Measurements from ENCODE around the gene TMEM131L. TPM values are rescaled to one million over a fixed set of nuclear protein-coding genes. Genes with fewer than 3 reads are reported as not detected.

The TMEM131L gene
- total RNA-seq, 1 experiment from 2014 or later, result 14.6 TPM

DNA sequence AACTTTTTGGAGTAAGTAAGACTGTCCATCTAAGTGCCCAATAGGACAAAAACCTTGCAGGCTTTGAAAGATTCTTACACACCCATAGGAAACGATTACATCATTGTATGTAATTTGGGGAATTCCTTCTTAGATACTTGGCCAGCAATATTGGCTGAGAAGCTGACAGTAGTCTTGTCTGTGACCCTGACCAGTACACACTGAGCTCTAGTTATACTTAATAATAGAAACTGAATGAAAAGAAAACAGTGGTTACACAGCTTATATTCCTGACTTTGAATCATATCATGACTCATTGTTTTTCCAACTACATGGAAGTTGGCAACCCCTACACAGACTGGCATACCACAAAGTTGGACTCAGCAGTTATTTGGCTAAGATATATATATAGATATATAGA lies 210.8 kb downstream of the TMEM131L start:
- H2BK12ac ChIP-seq (ENCODE audit: insufficient read length, low read depth, low read length), result no peak overlapping the region
- H3K27ac Mint-ChIP-seq, result no peak overlapping the region
- H4K5ac ChIP-seq (ENCODE audit: insufficient read length, low read depth, low read length), result no peak overlapping the region
- H2BK20ac ChIP-seq (ENCODE audit: low read depth, low read length, poor library complexity, severe bottlenecking), result no peak overlapping the region
- H2AFZ ChIP-seq (ENCODE audit: low read length), result no peak overlapping the region
- H3K4me1 ChIP-seq (ENCODE audit: insufficient read depth, low read length), result no peaks in the 10 kb centered on the region
- H3K36me3 Mint-ChIP-seq (ENCODE audit: insufficient read depth in 1 of 3, low read depth in 3 of 3), result no peaks in the 10 kb centered on the region
- no peak overlapping the region for H3K9ac ChIP-seq (ENCODE audit: extremely low read depth, insufficient read length, low read length)
- no peaks in the 10 kb centered on the region for H4K20me1 ChIP-seq (ENCODE audit: control insufficient read depth, insufficient read depth, insufficient read length)
- H3K4me1 Mint-ChIP-seq, result no peaks in the 10 kb centered on the region
- no peaks in the 10 kb centered on the region for H3K9me3 ChIP-seq (ENCODE audit: control insufficient read depth, low read depth, low read length)
- H3K79me2 ChIP-seq (ENCODE audit: insufficient read depth, low read length), result no peaks in the 10 kb centered on the region
- no peaks in the 10 kb centered on the region; a peak in 2 of 5 replicates for H3K9me3 Mint-ChIP-seq
- DNase-seq, result no peak
- H2BK15ac ChIP-seq (ENCODE audit: low read depth, low read length), result no peak overlapping the region
- H3K14ac ChIP-seq (ENCODE audit: insufficient read depth, low read length), result no peak overlapping the region
- H4K8ac ChIP-seq (replicated peaks; ENCODE audit: insufficient read length, low read depth, low read length), result no peak overlapping the region
- no peak overlapping the region for H3T11ph ChIP-seq (ENCODE audit: low read length)
- H3K27ac ChIP-seq (ENCODE audit: insufficient read length, low read depth, low read length), result no peak overlapping the region
- no peak overlapping the region for H3K4me2 ChIP-seq (ENCODE audit: insufficient read depth, insufficient read length, low read length)
- H3K4me3 Mint-ChIP-seq, result no peak overlapping the region
- no peak overlapping the region for H4K91ac ChIP-seq (ENCODE audit: insufficient read length, low read depth, low read length)
- no peak overlapping the region for H2BK5ac ChIP-seq (ENCODE audit: insufficient read length, low read length)
- H2BK120ac ChIP-seq (ENCODE audit: low read depth, low read length, poor library complexity, severe bottlenecking), result no peak overlapping the region
- no peaks in the 10 kb centered on the region for H3K23me2 ChIP-seq (ENCODE audit: insufficient read length, low read depth, low read length, poor library complexity, severe bottlenecking)
- H3K4ac ChIP-seq (ENCODE audit: low read depth, low read length), result no peak overlapping the region
- H3K27me3 ChIP-seq (ENCODE audit: insufficient read depth, low read length), result no peaks in the 10 kb centered on the region
- H3K79me1 ChIP-seq (ENCODE audit: insufficient read depth, low read depth, low read length, poor library complexity, severe bottlenecking), result no peaks in the 10 kb centered on the region
- peaks cover 29% of the 10 kb centered on the region for H3K27me3 Mint-ChIP-seq (ENCODE audit: low read depth)
- no peak for TF ChIP-seq CTCF (conservative IDR thresholded peaks at IDR 0.05)
- no peak overlapping the region for H3K23ac ChIP-seq (ENCODE audit: insufficient read length, low read depth, low read length)
- no peak overlapping the region for H2AK5ac ChIP-seq (ENCODE audit: insufficient read length, low read length)
- no peak overlapping the region for H3K56ac ChIP-seq (ENCODE audit: insufficient read length, low read depth, low read length)
- WGBS (ENCODE audit: extremely low coverage, insufficient read length, low lambda C conversion rate), result no CpG with 5 or more reads among the region's 1 CpG
- H3K18ac ChIP-seq (ENCODE audit: insufficient read length, low read depth, low read length), result no peak overlapping the region

All from H9 (cell line).